ENCODE data around the gene ANXA11. TPM values are rescaled to one million over a fixed set of nuclear protein-coding genes. Genes with fewer than 3 reads are reported as not detected.

ANXA11 gene
- total RNA-seq, 1 donor from 2014 or later: 122 TPM

- peaks cover 17% of the 10 kb centered on the region for H3K4me1 Mint-ChIP-seq (ENCODE audit: unreplicated experiment)
- no peak overlapping the region for H3K27ac Mint-ChIP-seq
- no peak overlapping the region for H3K4me3 Mint-ChIP-seq
- peaks cover 5% of the 10 kb centered on the region for H3K9me3 Mint-ChIP-seq
- H3K27me3 Mint-ChIP-seq: no peaks in the 10 kb centered on the region
- TF ChIP-seq CTCF (conservative IDR thresholded peaks at IDR 0.05): no peak
- peaks cover 7% of the 10 kb centered on the region for H3K36me3 Mint-ChIP-seq
- DNase-seq (ENCODE audit: extremely low spot score, unreplicated experiment): peak; percentile 27
Observed at GRCh38 chr10:80108576-80109239, 96.6 kb downstream of the ANXA11 start.

GRCh38 chr10:80104066-80104926 lies 101.0 kb downstream of the ANXA11 start:
- Mint-ChIP-seq H3K27ac (peak overlapping the region; percentile 75), H3K4me1 (ENCODE audit: unreplicated experiment) (peaks cover 12% of the 10 kb centered on the region), H3K27me3 (no peaks in the 10 kb centered on the region), H3K9me3 (peaks cover 5% of the 10 kb centered on the region), H3K36me3 (peaks cover 7% of the 10 kb centered on the region), H3K4me3 (no peak overlapping the region)
- TF ChIP-seq CTCF (conservative IDR thresholded peaks at IDR 0.05): no peak
- no peak for DNase-seq (ENCODE audit: extremely low spot score, unreplicated experiment)

Other genes starting within 250 kb of the ANXA11 start
- gene TMEM254, start 126.9 kb downstream of the ANXA11 start, total RNA-seq (ENCODE audit: low replicate concordance): 31.6 and 39.6 TPM in 2 replicates
- gene PLAC9, start 72.8 kb downstream of the ANXA11 start, total RNA-seq (ENCODE audit: low replicate concordance): 8.2 TPM in 1 of 2 replicates, not detected in the other
- gene MAT1A, start 84.1 kb upstream of the ANXA11 start, total RNA-seq (ENCODE audit: low replicate concordance): 0.12 and 0.63 TPM in 2 replicates
- 0.46 TPM in 1 of 2 replicates, not detected in the other for gene DYDC1, start 151.2 kb upstream of the ANXA11 start, total RNA-seq (ENCODE audit: low replicate concordance)
- gene DYDC2, start 151.2 kb upstream of the ANXA11 start, total RNA-seq (ENCODE audit: low replicate concordance): 1.1 TPM in 1 of 2 replicates, not detected in the other
- gene PRXL2A, start 203.0 kb upstream of the ANXA11 start, total RNA-seq (ENCODE audit: low replicate concordance): 73.5 and 89.2 TPM in 2 replicates
- gene TSPAN14, start 248.8 kb upstream of the ANXA11 start, total RNA-seq (ENCODE audit: low replicate concordance): 111 and 159 TPM in 2 replicates